CD4-positive, alpha-beta T cell treated with Interleukin-15 for 1 hour (primary cell): Measurements from ENCODE around the gene CRYBA2.

ENCODE experiments used
- DNase-seq: peaks from one replicate; pipeline ENCODE4 v3.0.0-alpha.2; 2020

CRYBA2 gene, protein sequence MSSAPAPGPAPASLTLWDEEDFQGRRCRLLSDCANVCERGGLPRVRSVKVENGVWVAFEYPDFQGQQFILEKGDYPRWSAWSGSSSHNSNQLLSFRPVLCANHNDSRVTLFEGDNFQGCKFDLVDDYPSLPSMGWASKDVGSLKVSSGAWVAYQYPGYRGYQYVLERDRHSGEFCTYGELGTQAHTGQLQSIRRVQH

DNA sequence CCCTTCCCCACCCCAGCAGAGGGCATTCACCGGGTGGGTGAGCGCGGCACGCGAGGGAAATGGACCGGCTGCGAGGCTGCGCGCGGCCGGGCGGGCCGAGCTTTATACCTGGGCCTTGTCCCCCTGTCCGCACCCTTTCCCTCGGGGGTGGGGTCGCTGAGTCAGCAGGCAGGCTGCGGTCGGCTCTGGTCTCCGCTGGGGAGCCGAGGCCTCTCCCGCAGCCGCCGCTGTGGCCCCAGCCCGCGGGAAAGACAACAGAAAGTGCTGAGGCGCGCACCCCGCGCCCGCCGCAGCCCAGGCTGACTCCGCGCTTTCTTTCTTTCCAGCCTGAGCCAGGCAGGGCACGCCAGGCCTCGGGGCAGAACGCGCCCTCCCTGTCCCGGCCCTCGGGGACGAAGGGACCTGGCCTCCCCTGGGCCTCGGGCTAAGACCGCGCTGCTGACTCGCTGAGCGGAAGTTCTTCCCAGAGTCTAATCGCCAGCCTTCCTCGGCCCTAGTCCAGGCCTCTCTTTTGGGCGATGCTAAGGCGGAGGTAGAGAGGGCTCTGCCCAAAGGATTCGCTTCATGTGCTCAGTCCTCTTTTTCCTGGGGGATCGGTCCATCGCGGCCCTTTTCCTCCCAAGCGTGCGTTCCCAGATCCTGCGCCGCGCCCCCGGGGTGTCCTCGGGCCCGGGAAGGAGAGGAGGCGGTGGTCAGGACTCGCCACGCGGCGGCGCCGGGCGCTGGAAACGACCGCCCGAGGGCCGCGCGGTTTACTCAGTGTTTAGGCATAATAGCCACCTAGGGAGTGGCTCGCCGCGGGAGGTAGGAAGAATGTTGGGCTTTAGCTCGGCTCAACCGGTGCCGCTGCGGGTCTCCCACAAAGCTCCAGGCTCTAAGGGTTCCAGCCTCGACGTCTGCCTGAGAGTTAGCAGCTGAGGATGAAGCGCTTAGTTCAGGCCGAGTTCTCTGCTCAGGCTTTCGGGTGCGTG is at the start of gene CRYBA2:
CRYBA2 (minus strand) TSS at position 78 of the 971 bp plus-strand sequence. CDS start 246 bp downstream, outside the sequence.
- DNase-seq = no peak

DNA sequence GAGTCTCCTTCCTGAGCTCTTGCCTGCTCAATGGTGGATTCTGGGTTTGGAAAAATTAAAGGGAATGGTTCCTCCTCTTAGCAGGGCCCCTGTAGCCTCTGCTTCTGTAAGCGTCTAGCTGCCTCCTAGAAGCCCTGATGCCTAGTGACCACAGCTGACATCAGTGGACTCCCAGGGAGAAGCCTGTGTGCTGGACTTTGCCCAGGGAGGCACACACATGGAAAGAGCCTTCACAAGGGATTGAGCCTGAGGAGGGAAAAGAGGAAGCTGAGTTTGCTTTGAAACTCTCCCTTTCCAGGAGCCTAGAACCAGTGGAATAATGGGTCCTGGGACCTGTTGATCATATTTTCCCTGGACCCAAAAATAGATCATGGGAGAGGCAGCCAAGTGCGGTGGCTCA is 49.5 kb upstream of the CRYBA2 start:
- no peak for DNase-seq

DNA sequence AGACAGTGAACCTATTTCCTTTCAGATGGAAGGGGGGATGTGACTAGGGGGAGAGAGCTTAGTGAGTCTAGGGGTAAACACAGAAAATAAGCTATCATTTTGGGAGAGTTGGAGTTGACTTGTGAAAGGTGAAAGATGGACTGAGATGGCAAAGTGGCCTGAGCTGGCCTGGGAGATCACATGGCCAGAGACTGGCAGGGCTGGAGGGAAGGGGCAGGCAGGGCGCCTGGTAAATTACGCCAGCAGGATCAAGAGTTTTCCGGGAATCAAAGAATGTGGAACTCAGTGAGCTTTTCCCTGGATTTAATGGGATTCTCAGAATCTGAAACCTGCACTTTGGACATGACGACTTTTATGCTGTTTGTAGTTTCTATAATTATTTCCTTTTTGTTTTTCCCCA is 48.9 kb upstream of the CRYBA2 start:
- DNase-seq = no peak

DNA sequence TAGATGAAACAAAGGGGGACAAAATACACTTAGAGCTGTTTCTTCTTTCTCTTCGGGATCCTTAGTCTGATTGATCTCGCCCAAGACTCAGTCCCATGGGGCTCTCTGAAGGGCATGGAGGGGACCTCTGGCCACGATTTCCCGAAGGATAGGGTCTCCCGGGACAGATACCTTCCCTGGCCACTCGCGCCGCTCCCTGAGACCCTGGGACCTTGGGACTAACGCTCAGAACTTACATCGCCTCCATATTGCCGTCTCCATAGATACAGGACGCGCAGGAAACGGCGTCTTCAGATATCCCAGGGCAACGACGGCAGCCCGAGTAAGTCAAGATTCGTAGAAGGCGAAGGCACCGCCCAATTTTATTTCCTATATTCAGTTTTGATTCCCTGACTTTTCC is 48.0 kb upstream of the CRYBA2 start, which contains the start of gene CFAP65:
CFAP65 (minus strand) TSS at position 265 of the 400 bp plus-strand sequence. CDS start 2,468 bp downstream, outside the sequence.
- no peak for DNase-seq

DNA sequence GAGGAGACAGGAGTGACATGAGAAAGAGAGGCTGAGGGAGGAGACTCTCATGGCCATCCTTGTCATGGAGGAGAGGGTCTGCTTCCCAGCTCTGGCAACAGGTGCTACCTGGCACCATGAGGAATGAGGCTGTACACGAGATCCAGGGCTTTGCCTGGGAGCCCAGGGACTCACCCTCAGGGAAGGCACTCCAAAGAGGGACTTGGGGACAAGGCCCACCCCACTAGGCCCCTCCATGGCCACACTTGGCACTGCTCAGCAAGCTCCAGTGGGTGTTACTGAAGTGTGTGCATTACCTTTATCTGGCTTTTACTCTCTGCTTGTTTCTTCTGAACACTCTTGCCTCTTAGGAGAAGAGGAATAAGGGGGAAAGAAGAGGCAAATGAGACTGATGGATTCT is 45.4 kb upstream of the CRYBA2 start:
- no peak for DNase-seq

DNA sequence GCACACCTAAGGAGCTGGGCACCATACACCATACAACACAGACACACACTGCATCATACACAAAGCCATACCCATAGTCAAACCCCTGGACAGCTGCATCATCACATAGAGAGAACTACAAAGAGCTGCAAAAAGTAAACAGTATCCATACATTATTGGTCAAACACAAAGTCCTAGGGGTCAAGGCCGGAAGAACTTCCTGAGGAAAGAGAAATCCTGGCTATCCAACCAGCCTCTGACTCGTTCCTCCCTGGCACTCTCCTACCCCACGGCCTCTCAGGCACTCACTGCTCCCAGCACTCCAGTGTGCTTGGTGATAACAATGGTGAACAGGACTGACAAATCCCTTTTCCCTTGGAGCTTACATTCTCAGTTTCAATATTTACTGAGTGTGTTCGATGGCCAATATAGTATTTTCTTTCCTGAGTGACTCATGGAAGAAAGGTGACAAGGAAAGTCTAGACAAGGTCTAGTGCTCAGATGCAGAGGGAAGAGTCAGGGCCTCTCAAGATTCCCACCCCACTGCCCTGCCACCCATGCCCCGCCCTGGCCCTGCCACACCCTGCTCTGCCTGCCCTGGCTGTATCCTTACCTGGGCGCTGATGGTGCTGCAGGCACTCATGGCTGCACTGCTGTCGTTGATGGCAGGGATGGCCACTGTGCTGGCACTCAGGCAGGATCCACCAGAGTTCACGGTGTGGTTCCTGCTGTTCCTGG is 44.7 kb upstream of the CRYBA2 start:
- DNase-seq = no peak

DNA sequence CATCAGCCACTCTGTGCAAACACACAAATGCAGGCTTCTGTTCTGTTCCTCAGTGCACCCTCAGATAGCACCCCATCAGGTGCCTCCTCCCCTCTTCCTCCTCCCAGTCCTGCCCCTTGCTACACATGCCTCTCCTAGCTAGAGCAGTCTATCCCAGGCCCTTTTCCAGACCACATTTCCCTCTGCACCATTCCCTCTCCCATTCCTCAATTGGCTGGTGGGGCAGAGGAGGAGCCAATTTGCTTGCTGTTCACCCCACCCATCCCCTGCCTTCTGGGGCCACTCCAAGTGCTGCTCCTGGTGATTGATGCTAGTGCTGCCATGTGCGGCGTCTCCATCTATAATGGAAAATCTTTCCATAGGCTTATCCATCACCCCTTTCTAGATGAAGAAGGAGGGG is 42.7 kb upstream of the CRYBA2 start:
- DNase-seq = no peak

DNA sequence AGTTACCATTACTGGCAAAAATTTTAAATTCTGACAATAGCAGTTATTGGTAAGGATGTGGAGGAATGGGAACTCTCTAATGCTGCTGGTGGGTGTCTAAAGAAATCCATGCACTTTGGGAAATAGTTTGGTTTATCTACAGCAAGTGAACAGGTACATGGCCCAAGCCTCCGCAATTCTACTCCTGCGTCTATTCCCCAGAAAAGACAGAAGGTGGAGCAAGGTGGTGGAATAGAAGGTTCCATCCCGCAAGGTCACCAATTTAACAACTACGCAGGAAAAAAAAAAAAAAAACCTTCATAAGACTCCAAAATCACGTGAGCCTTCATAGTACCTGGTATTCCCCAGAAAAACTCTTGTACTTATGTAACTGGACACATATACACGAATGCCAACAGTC is 41.6 kb upstream of the CRYBA2 start:
- DNase-seq = no peak

DNA sequence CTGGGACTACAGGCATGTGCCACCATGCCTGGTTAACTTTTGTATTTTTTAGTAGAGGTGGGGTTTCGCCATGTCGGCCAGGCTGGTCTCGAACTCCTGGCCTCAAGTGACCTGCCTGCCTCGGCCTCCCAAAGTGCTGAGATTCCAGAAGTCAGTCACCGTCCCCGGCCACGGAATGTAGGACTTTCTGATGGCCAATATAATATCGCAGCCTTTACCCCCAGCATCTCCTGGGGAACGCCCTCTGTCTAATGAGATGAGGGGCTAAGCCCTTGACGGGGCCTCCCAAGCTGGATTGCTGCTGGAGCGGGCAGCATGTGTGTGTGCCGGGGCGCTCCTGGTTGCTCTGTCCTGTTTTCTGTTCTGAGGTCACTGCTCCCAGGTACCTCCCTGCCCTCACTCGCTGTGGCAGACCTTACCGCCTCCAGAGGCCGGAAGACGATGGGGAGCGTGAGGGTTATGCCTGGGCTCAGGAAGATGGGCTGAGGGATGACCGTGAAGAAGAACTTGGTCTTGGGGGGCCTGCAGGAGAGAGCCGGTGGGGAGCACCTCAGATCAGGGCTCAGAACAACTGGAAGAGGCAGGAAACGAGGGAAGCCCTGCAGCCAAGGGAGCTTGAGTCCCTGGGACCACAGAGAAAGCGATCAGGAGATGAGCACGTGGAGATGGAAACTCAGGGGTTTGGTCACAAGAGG is 39.0 kb upstream of the CRYBA2 start:
- no peak for DNase-seq

DNA sequence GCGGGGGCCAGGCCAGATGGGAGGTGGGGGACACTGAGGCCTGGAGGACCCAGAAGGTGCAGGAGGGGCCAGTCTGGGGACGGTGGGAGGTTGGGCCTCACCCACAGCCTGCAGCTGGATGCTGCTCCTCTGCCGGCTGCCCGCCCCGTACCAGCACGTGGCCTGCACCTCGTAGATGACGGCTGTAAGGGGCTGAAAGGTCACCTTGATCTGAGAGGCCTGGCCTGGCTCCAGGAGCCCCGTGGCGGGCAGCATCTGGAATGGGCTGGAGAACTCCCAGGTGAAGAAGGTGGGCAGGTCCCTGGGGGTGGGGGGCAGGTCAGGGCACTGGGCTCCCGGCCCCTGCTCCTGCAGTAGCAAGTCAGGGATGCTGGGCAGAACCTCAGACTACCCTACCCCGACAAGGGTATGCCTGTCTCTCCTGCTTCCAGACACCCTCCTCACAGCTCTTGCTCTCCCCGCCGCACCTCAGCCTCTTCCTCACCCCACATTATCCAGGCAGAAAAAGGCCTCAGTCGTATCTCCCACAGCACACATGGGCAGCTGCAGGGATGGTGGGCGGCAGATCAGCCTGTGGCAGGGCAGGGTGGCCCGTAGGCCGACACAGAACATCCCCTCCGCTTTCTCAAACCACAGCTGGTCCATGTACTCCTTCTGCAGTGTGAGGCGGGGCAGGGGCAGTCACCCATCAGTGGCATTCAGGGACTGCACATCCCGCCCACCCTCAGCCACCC is 38.0 kb upstream of the CRYBA2 start:
- DNase-seq = no peak

DNA sequence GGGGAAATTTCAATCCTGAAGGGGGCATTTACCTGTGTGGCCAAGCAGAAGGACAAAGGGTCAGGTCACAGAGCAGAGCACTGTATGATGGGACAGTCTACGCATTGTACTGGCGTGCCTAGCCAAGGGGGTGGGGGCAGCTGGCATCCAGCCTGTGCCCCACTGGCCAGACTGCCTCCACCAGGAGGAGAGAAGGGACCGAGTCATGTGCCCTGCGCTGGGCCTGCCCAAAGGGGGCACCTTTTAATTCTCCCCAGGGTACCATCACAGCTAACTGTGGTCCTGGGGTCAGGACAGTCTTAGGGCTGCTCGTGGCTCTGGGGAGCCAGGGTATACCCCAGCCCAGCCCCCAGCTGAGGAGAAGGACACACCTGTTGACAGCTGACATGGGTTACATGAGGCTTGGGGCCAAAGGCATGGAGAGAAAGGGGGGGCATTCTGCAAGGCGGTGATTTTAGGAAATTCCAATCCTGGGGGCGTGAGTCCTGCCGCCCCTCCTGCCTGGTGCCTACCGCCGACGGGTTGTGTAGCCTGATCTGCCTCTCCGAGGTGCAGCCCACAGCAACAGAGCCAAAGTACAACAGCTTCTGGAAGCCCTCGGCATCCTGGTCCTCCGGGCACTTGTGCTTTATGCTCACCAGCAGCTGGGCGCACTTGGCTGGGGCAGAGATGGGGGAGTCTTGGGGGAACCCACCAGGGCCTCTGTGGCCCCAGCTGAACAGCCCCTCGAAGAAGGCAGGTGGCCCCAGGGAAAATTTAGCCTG is 37.1 kb upstream of the CRYBA2 start:
- no peak for DNase-seq

DNA sequence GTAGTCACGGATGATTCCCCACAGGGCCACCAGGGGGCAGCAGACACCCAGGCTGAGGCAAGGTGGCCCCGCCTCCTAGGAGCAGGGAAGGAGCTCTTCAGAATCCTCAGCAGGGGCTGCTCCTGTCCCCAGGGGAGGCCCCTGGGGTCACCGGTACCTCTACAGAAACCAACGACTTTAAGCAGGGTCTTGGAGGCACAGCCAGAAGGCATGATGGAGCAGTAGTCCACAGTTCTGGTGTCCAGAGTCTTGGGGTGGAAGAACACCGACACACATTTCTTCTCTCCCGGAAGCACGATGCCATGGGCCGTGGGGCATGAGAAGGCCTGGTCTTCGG is 36.6 kb upstream of the CRYBA2 start:
- peak; percentile 68 for DNase-seq

DNA sequence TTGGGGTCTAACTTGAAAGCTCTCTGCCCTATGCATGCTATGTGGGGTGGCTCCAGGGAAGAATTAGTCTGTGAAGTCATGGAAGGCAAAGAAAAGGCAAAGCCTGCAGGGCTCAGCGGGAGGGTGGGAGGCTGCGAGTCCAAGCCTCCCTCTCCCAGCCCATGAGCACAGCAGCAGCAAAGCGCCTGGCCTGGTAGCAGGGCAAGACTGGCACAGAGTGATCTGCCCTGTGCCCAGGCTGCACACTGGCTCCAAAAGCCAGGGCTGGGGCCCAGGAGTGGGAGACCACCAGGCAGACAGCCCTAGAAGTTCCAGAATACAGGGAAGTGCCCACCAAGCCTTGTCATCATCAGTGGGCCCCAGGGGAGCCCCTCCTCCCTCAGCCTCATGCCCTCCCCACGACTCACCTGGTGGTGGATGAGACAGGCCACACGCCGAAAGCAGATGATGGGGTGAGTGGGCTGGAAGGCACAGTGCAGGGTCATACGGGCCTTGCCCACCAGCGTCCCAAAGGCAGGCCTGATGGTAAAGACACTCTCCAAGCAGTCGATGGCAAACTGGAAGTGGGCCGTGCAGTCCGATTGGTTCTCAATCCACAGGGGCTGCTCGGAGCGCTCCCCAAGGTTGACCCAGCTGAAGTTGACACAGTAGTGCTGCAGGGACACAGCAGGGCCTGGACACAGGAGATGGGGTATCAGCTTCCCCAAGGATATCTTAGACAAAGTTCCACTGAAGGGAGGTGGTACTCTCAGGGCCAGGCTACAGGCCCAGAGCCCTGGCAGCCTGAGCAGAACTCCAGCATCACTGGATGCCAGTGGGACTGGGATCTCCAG is 36.0 kb upstream of the CRYBA2 start:
- DNase-seq = no peak

DNA sequence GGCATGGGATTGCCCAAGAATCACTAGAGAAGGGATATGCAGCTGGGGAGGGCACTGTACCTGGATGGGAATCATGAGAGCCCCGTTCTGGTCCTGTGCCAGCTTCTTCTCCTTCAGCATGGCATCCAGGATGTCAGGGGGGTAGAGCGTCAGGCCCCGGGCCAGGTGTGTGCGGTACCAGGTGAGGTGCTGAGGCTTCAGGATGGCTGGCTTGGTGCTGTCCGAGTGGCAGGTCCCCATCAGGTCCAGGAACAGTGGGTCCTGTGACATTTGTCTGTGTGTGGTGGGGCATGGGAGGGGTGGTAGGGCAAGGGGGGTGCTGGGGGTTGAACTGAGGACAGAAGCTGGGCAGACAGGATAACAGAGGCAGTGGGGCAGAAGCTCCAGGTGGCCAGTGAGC is 34.9 kb upstream of the CRYBA2 start:
- DNase-seq = no peak

DNA sequence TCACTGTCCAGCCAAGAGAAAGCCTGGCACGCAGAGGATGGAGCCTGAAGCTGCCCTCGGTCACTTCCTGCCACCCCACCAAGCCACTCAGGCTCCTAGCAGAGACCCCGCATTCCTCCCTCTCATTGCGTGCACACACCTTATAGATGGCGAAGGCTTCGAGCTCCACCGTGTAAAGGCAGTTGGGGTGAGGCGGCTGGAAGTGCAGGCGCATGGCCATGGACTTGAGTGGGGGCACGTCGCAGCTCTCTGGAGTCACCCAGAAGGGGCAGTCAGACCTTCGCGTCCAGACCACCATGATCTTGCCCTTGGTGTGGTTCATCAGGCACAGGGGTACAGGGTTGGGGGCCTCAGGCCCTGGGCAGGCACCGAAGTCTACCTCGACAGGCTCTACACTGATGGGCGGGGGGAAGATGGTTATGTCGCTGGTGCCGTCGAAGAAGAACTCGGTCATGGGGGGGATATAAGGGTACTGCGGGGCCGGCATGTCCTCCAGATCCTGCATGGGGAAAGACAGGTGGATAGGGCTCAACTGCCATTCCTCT is 34.4 kb upstream of the CRYBA2 start:
- no peak for DNase-seq

DNA sequence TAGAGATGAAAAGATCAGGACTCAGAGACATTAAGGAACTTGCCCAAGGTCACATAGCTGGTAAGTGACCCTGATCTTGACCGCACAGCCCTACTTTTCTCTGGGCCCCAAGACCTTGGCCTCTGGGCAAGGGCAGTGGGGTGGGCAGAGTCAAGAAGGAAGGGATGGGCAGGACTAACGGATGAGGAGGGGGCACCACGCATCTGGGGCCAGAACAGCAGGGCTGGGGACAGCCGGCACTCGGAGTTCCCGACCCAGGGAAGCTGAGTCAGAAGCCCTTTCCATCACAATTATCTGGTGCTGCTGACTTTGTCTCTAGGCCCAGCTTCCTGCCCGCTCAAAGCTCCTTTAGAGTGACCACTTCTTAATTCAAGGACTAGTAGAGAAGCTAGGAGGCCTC is 33.7 kb upstream of the CRYBA2 start:
- no peak for DNase-seq

DNA sequence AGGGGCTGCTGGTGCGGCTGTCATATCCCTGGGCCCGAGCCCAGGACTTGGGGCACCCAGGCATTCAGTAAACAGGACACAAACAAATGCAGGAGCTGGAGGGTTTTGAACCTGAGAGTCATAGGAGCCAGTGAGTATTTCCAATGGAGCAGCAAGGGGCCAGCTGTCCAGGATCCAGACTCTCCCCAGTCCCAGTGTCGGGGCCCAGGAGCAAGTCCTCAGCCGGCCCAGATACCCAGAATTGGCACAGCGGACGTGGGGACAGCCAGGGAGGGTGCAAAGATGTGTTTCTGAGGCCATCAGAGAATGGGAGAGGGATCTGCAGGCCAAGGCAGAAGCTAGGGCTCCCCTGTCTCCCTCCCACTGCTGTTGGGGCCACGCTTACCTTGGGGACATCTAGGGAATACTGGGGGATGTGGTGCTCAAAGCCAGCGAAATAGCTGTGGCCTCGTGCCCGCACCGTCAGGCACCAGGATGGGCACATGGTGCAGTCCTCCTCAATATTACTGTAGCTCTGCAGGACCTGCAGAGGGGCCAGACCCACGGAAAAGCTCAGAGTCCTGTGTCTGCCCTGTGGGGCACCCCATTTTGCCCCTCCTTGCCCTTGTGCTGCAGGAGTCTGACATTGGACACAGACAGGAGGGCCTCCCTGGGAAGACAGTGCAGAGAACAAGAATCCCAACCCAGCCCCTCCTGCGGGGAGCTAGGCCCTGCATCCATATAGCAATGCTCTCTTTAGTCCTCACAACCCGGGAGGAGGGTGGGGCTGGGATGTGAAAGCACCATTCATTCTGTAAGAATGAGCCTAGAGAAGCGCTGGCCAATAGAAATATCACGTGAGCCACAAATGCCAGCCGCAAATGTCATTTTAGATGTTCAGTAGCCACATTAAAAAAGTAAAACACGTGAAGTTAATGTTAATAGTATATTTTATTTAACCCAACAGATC is 32.7 kb upstream of the CRYBA2 start:
- DNase-seq = no peak

DNA sequence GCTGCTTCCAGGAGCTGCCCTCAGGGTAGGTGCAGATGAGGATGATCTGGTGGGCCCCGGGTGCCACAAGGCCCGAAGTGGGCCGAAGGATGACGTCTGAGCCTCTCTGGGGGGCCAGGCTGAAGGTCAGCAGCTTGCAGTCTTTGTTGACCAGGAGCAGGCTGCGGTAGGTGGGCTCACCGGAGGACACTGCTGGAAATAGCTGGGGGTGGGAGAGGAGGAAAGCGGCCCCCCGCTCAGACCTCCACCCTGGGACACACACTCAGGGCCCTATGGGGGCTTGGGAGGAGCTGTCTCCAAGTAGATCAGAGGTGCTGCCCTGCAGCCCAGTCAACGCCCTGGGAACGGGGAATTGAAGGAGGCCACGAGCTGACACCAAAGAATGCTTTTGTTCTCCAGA is 30.8 kb upstream of the CRYBA2 start:
- DNase-seq = no peak

DNA sequence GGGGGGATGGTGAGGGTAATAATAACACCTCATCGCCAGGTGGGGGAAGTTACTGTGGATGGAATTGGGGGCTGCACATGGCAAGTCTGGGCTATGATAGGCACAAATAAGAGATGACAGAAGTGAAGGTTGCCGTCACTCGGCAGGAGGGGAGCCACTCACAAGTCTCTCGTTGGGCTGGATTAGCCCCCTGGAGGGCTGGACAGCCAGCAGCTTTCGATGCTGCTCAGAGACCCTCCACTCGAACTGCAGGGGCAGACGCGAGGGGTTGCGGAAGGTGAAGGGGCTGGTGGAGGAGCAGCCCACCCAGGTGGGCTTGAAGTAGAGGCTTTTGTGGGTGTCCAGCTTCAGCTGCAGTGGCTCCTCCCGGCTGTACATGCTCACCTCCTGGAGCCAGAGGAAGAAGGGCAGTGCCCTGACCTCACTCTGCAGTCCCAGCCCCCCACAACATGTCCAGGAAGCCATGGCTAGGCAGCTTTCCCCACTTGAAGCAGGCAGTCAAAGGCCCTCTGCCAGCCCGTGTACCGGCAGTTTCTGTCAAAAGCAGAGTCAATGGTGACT is 29.9 kb upstream of the CRYBA2 start:
- DNase-seq = no peak
